PC-9 (cell line): ENCODE measurements around the gene EHBP1.

Experiments
- CTCF ChIP-seq: fragments of 200-600 bp; sonication (generic); conservative IDR thresholded peaks from 2 replicates; pipeline ENCODE4 v1.6.1; 2017; ENCODE audit warnings: mixed run types, antibody characterized with exemption, mild to moderate bottlenecking, moderate library complexity
- EZH2 ChIP-seq: fragments of 200-600 bp; sonication (generic); IDR thresholded peaks from 2 replicates; pipeline ENCODE4 v1.8.0; 2017; ENCODE audit warnings: antibody characterized with exemption, low read depth

DNA sequence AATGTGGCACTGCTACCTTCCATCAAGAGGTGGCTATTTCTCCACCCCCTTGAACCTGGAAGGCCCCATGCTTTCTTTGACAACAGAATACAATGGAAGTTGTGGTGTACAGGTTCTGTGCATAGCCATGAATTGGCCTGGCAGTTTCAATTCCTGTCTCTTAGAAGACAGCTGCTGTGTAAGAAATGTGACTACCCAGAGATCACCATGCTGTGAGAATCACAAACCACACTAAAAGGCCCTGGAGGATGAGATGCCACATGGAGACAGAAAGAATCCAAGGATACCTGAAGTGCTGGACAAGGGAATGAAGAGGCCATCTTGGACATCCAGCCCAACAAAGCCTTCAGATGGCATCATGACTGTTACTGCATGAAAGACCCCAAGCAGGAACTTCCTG lies 47.7 kb upstream of the EHBP1 start:
- TF ChIP-seq CTCF (no peak), EZH2 (no peak)
